GM12865 (cell line): ENCODE results near the gene RHBG.
A peak's percentile ranks its signal among the peaks of the same experiment; 100 is the strongest.

Experiments used
- DNase-seq: peaks from one replicate; pipeline ENCODE4 v3.0.0; 2010; ENCODE audit warnings: low read depth
- H3K4me3 ChIP-seq: 2 replicates; pipeline ENCODE4 v1.5.1; 2011; ENCODE audit warnings: mild to moderate bottlenecking, low read depth, low read length, control low read depth
- CTCF ChIP-seq: IDR thresholded peaks from 2 replicates; pipeline ENCODE4 v1.5.1; 2011; ENCODE audit warnings: low read length, control low read depth, low read depth, inconsistent platforms; ENCODE audit not compliant: insufficient read depth; ENCODE audit errors: missing control alignments

RHBG gene

DNA sequence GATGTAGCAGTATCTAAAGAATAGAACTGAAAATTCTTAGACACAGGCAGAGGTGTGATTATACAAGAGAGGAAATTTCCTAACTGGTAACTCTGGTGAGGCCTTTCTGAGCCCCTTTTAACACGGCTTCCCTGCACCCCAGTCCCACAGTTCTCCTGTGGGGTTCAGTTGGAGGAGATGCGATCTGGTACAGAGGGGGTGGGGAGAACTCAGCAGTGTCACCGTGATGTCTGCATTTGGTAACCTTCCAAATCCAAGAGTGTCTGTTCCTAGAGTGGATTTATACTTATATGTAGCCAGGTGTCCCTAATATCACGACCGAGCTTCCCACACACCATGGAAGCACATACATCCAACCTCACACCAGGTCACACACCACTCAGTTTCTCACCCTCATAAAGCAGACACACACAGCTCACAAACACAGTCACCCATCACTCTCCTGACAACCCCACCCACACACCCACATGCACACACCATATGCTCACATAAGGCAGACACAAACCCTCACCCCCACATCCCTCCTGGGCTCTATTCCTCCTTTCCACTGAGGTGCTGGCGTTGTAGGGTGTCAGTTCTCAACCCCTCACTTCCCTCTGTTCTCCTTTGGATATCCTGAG, 48.5 kb downstream of the RHBG start:
- no peak overlapping the region for H3K4me3 ChIP-seq
- DNase-seq, result no peak
- no peak for TF ChIP-seq CTCF

- TF ChIP-seq CTCF, result no peak
- H3K4me3 ChIP-seq, result no peak overlapping the region
- DNase-seq, result no peak
These were observed 49.5 kb downstream of the RHBG start for GRCh38 chr1:156418416-156419070.

- peak; percentile 58 for TF ChIP-seq CTCF
- DNase-seq, result peak; percentile 70
- peak overlapping the region; percentile 62 for H3K4me3 ChIP-seq
These were observed 50.8 kb downstream of the RHBG start for GRCh38 chr1:156419854-156420204.

DNA sequence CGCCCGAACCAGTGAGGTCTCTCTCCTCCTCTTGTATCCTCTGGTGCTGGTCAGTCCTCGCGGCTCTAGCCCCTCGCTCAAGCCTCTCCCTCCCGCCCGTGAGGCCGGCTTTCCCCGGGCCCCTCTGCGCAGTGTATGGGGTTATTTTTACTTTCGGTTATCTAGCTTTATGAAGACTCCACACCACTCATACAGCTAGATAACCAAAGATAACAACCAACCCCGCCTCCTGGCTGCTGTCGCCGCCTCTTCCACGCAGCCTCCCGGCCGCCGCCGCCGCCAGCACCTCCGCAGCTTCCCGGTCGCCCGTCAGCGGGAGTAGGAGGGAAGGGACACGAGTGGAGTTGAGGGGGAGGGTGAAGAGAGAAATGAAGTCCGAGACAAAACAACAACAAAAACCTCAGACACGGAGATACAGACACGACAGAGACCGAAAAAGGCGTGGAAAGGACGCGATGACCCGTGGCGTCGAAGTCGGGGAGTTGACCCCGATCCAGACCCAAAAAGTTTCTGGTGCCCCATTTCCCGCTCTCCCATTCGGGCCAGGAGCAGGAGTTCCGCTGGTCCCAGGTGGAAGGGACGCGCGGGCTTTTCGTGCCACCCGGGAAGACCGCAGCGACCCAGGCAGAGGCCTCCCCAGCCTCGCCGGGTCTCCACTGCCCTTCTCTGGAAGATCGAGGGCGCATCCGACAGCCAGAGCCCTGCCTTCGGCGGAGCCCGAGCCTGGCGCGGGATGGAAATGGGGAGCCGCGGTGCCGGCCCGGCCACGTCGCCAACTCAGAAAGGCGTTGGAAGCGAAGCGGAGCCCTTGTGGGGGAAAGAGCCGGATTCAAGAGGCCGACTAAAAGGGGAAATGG, 51.4 kb downstream of the RHBG start:
- peak; percentile 67 for DNase-seq
- TF ChIP-seq CTCF, result no peak
- peak overlapping the region; percentile 62 for H3K4me3 ChIP-seq

DNA sequence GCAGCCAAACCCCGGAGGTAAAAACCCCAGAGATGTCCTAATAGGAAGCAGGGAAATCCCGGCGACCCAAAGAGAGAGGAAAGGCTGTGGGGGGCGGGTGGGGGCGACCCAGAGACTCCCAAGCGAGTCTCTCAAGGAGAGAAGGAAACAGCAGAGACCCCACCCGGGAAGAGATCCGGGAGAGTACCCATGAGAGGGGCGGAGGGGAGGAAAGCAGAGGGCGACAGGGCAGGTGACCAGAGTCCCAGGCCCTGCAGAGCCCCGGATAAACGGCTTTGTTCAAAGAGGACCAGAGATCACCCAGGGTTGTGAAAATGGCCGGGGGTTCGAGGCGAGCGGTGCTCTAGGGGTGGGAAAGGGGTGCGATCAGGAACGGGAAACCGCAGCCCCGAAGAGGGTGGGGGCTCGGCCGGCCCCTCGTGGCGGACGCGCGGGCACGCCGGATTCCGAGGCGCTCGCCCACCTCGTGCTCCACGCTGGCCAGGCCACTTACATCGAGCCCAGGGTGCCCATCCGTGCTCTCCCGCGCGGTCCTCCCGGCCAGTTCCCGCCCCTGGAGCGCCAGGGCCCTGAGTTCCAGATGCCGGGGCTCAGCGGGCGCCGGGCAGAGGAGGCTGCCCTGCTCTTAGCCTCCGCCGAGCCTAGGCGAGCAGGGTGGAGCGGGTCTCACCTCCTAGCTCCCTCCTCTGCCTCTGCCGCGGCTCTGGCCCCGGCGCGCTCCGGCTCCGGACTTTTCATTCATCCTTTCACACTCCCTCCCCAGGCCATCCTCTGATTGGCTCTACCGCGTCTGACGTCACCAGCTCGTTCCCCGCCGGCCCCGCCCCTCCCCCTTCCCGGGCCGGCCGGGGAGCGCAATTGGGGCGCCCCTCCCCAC, 52.3 kb downstream of the RHBG start:
- DNase-seq, result peak; percentile 90
- TF ChIP-seq CTCF, result no peak
- H3K4me3 ChIP-seq, result peak overlapping the region; percentile 62

- peak overlapping the region; percentile 62 for H3K4me3 ChIP-seq
- no peak for DNase-seq
- no peak for TF ChIP-seq CTCF
These were observed 53.1 kb downstream of the RHBG start for GRCh38 chr1:156421939-156422601.
